GM19467 (cell line): ENCODE data around the gene CACNA1G.

ENCODE experiments used
- ATAC-seq: cut with Tn5 transposase; IDR thresholded peaks from one replicate; pipeline ENCODE4 v1.9.1; 2021; ENCODE audit warnings: mild to moderate bottlenecking, moderate library complexity; ENCODE audit not compliant: unreplicated experiment

The CACNA1G gene

GRCh38 chr17:50608700-50609379 lies 48.3 kb downstream of the CACNA1G start:
- ATAC-seq, result no peak

- ATAC-seq, result no peak
Measured at GRCh38 chr17:50609380-50610074, 49.0 kb downstream of the CACNA1G start.

- no peak for ATAC-seq
Measured at GRCh38 chr17:50611634-50612033, 51.1 kb downstream of the CACNA1G start.

GRCh38 chr17:50612281-50612680 lies 51.8 kb downstream of the CACNA1G start:
- ATAC-seq, result no peak

- ATAC-seq, result no peak
Measured at GRCh38 chr17:50613007-50613992, 52.8 kb downstream of the CACNA1G start.

GRCh38 chr17:50614471-50615051 lies 54.0 kb downstream of the CACNA1G start:
- ATAC-seq, result no peak

GRCh38 chr17:50615828-50616227 lies 55.3 kb downstream of the CACNA1G start:
- ATAC-seq, result no peak

- no peak for ATAC-seq
Measured at GRCh38 chr17:50618300-50618699, 57.8 kb downstream of the CACNA1G start.

- ATAC-seq, result no peak
Measured at GRCh38 chr17:50618941-50619340, 58.4 kb downstream of the CACNA1G start.

- ATAC-seq, result no peak
Measured at GRCh38 chr17:50619489-50619888, 59.0 kb downstream of the CACNA1G start.

GRCh38 chr17:50620237-50620636 lies 59.7 kb downstream of the CACNA1G start:
- ATAC-seq, result no peak

- no peak for ATAC-seq
Measured at GRCh38 chr17:50620858-50621257, 60.3 kb downstream of the CACNA1G start.

GRCh38 chr17:50621574-50622031 lies 61.1 kb downstream of the CACNA1G start:
- ATAC-seq, result no peak

- ATAC-seq, result no peak
Measured at GRCh38 chr17:50624321-50624934, 63.9 kb downstream of the CACNA1G start.

GRCh38 chr17:50625032-50625871 lies 64.7 kb downstream of the CACNA1G start:
- no peak for ATAC-seq

- ATAC-seq, result no peak
Measured at GRCh38 chr17:50626037-50626574, 65.6 kb downstream of the CACNA1G start.

- ATAC-seq, result no peak
Measured at GRCh38 chr17:50627036-50627781, 66.7 kb downstream of the CACNA1G start.

GRCh38 chr17:50627782-50628601 lies 67.5 kb downstream of the CACNA1G start:
- ATAC-seq, result no peak
